Measurements from ENCODE around the gene IGFBP5. TPM values are rescaled to one million over a fixed set of nuclear protein-coding genes. Genes with fewer than 3 reads are reported as not detected.

Gene IGFBP5
- total RNA-seq, 1 donor from 2014 or later = 0.20 TPM

Other genes with a start within 250 kb of the IGFBP5 start
- 2,466 and 3,465 TPM in 2 replicates for gene RPL37A, start 196.7 kb downstream of the IGFBP5 start, total RNA-seq
- gene IGFBP2, start 62.1 kb downstream of the IGFBP5 start, total RNA-seq = 24.0 and 56.2 TPM in 2 replicates
- not detected in 2 replicates for gene TNP1, start 164.5 kb upstream of the IGFBP5 start, total RNA-seq